Gastroesophageal sphincter (tissue), 4 donors: ENCODE measurements around the gene STK32C. TPM values are rescaled to one million over a fixed set of nuclear protein-coding genes. Genes with fewer than 3 reads are reported as not detected.
A peak's percentile ranks its signal among the peaks of the same experiment; 100 is the strongest.
"Not testable (repeated sequence)": the region's sequence is repeated elsewhere in the genome, so short reads cannot be mapped to it uniquely, and the experiment has no call there.

Source experiments
- ATAC-seq: fragments of 150-250 bp; one replicate; pipeline ENCODE4 v1.9.1; 2016; ENCODE audit warnings: mild to moderate bottlenecking, moderate library complexity
- H3K27ac ChIP-seq, 4 donors: fragments of 200-600 bp; sonication (generic) in 3 of 4; 1 replicate in 3 of 4; 2 replicates in 1 of 4; pipeline ENCODE4 v1.5.1; 2016 to 2019
- H3K27me3 ChIP-seq: fragments of 200-600 bp; sonication (generic); one replicate; pipeline ENCODE4 v1.5.1; 2019
- H3K36me3 ChIP-seq, 2 donors: fragments of 200-600 bp; sonication (generic); one replicate each; pipeline ENCODE4 v1.5.1; 2019; ENCODE audit warnings: control low read depth in 1 of 2
- H3K4me1 ChIP-seq, 3 donors: fragments of 200-600 bp; sonication (generic); 1 replicate in 2 of 3; 2 replicates in 1 of 3; pipeline ENCODE4 v1.5.1; 2016 to 2019; ENCODE audit warnings: control low read depth in 2 of 3
- H3K4me3 ChIP-seq, 2 donors: fragments of 200-600 bp; sonication (generic); one replicate each; pipeline ENCODE4 v1.5.1; 2019; ENCODE audit warnings: mild to moderate bottlenecking in 1 of 2, moderate library complexity in 1 of 2
- H3K9me3 ChIP-seq, 3 donors: fragments of 200-600 bp; sonication (generic); one replicate each; pipeline ENCODE4 v1.5.1; 2017 to 2019; ENCODE audit warnings: control low read depth in 2 of 3
- CTCF ChIP-seq, 4 experiments: fragments of 200-600 bp in 2 of 4; fragments of 450-650 bp in 2 of 4; sonication (generic) in 1 of 4; IDR thresholded peaks; one replicate each; pipeline ENCODE4 v1.5.1; 2017 to 2019; ENCODE audit warnings: antibody characterized with exemption in 4 of 4, mild to moderate bottlenecking in 2 of 4, moderate library complexity in 2 of 4
- EP300 ChIP-seq: sonication (generic); formaldehyde crosslinking; IDR thresholded peaks from one replicate; pipeline ENCODE4 v1.6.1; 2017; ENCODE audit warnings: antibody characterized with exemption, mild to moderate bottlenecking
- POLR2A ChIP-seq, 2 donors: fragments of 450-650 bp; IDR thresholded peaks; one replicate each; pipeline ENCODE4 v1.6.1; 2017; ENCODE audit warnings: antibody characterized with exemption in 2 of 2, mild to moderate bottlenecking in 2 of 2, moderate library complexity in 1 of 2
- POLR2AphosphoS5 ChIP-seq: sonication (generic); formaldehyde crosslinking; IDR thresholded peaks from one replicate; pipeline ENCODE4 v1.6.1; 2017; ENCODE audit warnings: antibody characterized with exemption
- WGBS, 2 donors: methylation state at CpG; one replicate each; pipeline ENCODE4 v1.1.5; 2018; ENCODE audit warnings: low coverage in 1 of 2; 5-methylcytosine and 5-hydroxymethylcytosine counted together
- total RNA-seq, 4 donors: library from RNA; depleted of rRNA; stranded (reverse); fragments of >200 nt; gene quantifications; one replicate each; pipeline ENCODE4 v1.1.0, GENCODE V29; 2016

Gene STK32C
- total RNA-seq, 4 donors from 2014 or later, result 3.8 to 13.0 (median 5.1) TPM

- H3K27ac ChIP-seq, result no peak overlapping the region
- no CpG with 5 or more reads among the region's 16 CpGs for WGBS, 2 donors
- H3K9me3 ChIP-seq, result no peaks in the 10 kb centered on the region
- peaks cover 0 to 8% (median 0%) of the 10 kb centered on the region in 3 donors for H3K4me1 ChIP-seq
- TF ChIP-seq EP300 (no peak), CTCF (IDR thresholded peaks at IDR 0.05) (peak in 3 of 4 experiments; percentile 90 to 98 (median 93))
- H3K27me3 ChIP-seq, result no peaks in the 10 kb centered on the region
- peaks cover 0 to 16% of the 10 kb centered on the region in 2 donors for H3K36me3 ChIP-seq
- no peak overlapping the region for H3K4me3 ChIP-seq
- ATAC-seq, result peak; percentile 85
Observed at GRCh38 chr10:132223156-132223590, 84.6 kb downstream of the STK32C start.

GRCh38 chr10:132222726-132223125 is 85.0 kb downstream of the STK32C start:
- H3K27me3 ChIP-seq, result no peaks in the 10 kb centered on the region
- no peaks in the 10 kb centered on the region for H3K9me3 ChIP-seq
- ATAC-seq, result no peak
- no peak overlapping the region for H3K27ac ChIP-seq
- no peak for TF ChIP-seq POLR2A (IDR thresholded peaks at IDR 0.05)
- no peak for TF ChIP-seq EP300
- no peak for TF ChIP-seq POLR2AphosphoS5
- TF ChIP-seq CTCF (IDR thresholded peaks at IDR 0.05), result no peak
- peaks cover 0 to 16% of the 10 kb centered on the region in 2 donors for H3K36me3 ChIP-seq
- H3K4me3 ChIP-seq, result no peak overlapping the region
- no CpG with 5 or more reads among the region's 21 CpGs for WGBS, 2 donors
- peaks cover 0 to 8% (median 0%) of the 10 kb centered on the region in 3 donors for H3K4me1 ChIP-seq

GRCh38 chr10:132220996-132221395 is 86.8 kb downstream of the STK32C start:
- H3K4me1 ChIP-seq, ATAC-seq, H3K4me3 ChIP-seq, H3K27me3 ChIP-seq, H3K9me3 ChIP-seq, H3K27ac ChIP-seq: not testable (repeated sequence)
- H3K36me3 ChIP-seq, result peaks cover 0 to 16% of the 10 kb centered on the region in 2 donors
- 87% methylated on average over 4 of the region's 18 CpGs; no CpG with 5 or more reads in 1 of the 2 donors for WGBS, 2 donors

GRCh38 chr10:132220061-132220460 is 87.7 kb downstream of the STK32C start:
- TF ChIP-seq EP300 (no peak), POLR2A (IDR thresholded peaks at IDR 0.05) (no peak), CTCF (IDR thresholded peaks at IDR 0.05) (no peak), POLR2AphosphoS5 (no peak)
- Histone ChIP-seq H3K27ac (no peak overlapping the region), H3K4me1 (peaks cover 0 to 8% (median 0%) of the 10 kb centered on the region in 3 donors), H3K27me3 (no peaks in the 10 kb centered on the region), H3K36me3 (peaks cover 0 to 13% of the 10 kb centered on the region in 2 donors), H3K4me3 (no peak overlapping the region), H3K9me3 (peaks cover 0 to 7% (median 0%) of the 10 kb centered on the region in 3 donors)
- WGBS, 2 donors, result 81 to 100% methylated on average over 5 to 8 of the region's 9 CpGs
- ATAC-seq, result no peak

GRCh38 chr10:132219486-132219885 is 88.3 kb downstream of the STK32C start:
- no peak for TF ChIP-seq EP300
- no peak for TF ChIP-seq CTCF (IDR thresholded peaks at IDR 0.05)
- TF ChIP-seq POLR2AphosphoS5, result no peak
- TF ChIP-seq POLR2A (IDR thresholded peaks at IDR 0.05), result no peak
- WGBS, 2 donors, result no CpG with 5 or more reads among the region's 7 CpGs
- Histone ChIP-seq H3K36me3 (peaks cover 0 to 8% of the 10 kb centered on the region in 2 donors), H3K4me1 (peaks cover 0 to 8% (median 0%) of the 10 kb centered on the region in 3 donors), H3K4me3 (no peak overlapping the region), H3K27ac (no peak overlapping the region), H3K9me3 (peaks cover 0 to 12% (median 0%) of the 10 kb centered on the region in 3 donors), H3K27me3 (no peaks in the 10 kb centered on the region)
- no peak for ATAC-seq

GRCh38 chr10:132216441-132216840 is 91.3 kb downstream of the STK32C start:
- not testable (repeated sequence) for H3K4me1 ChIP-seq, H3K27ac ChIP-seq, ATAC-seq, H3K27me3 ChIP-seq, H3K4me3 ChIP-seq
- WGBS, 2 donors, result 83 to 100% methylated on average over 1 to 2 of the region's 3 CpGs
- Histone ChIP-seq H3K36me3 (peaks cover 0 to 11% of the 10 kb centered on the region in 2 donors), H3K9me3 (peaks cover 0 to 32% (median 0%) of the 10 kb centered on the region in 3 donors)
